ENCODE data around the gene FRYL. TPM values are rescaled to one million over a fixed set of nuclear protein-coding genes. Genes with fewer than 3 reads are reported as not detected.

The FRYL gene
- total and polyA plus RNA-seq, 2 of the 8 experiments (the other 6 are each of a cell fraction or from before 2014, with no cell fraction given) = 8.0 to 36.5 TPM

DNA sequence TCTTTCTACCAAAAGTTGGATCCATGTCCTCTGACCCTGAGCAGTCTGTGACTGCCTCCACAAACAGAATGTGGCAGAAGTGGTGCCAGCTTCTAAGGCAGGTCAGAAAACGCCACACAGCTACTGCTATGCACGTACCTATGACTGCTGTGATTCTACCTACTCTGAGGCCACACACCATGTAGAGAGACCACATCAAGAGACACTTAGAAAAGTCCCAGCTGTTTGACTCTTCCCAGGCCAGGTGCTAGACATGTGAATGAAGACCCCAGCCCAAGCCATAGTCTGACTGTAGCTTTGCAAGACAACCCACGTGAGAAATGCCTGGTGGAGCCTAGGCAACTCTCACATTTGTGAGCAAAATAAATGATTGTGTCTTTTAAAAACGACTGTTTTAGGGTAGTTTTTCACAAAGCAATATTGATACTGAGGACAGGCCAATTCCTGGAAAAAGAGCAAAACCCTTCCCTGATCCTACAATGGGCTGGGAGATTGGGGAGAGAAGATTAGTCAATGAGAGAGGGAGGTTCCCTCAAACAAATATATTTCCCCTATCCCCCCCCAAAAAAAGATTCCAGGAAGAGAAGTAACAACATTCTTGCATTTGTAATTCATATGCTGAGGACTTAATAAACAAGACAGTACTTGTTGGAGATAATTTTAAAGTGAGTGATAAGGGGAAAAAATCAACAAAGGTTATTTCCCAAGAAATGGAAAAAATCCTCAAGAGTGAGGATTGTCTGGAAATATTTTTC, 33.3 kb downstream of the FRYL start:
- H4K5ac ChIP-seq (ENCODE audit: insufficient read length, low read depth, low read length) = no peak overlapping the region
- FAIRE-seq = no peak
- H3K36me3 ChIP-seq (ENCODE audit: control insufficient read depth in 2 of 4, insufficient read depth in 4 of 4, low read length in 3 of 4) = no peaks in the 10 kb centered on the region

More for the DNA sequence above, 33.3 kb downstream of the FRYL start:
- ChIA-PET POLR2A (ENCODE audit: partially characterized antibody) (no interaction called here), CTCF (ENCODE audit: partially characterized antibody) (interaction anchor here (0.8 kb wide), 1 partner anchor 170 kb away, joined by 3 read pairs; no protein-coding TSS in a partner anchor)
- Histone ChIP-seq H3K4me3 (ENCODE audit: extremely low read depth in 1 of 4, insufficient read depth in 2 of 4, low read depth in 3 of 4, low read length in 4 of 4) (no peak overlapping the region), H4K91ac (replicated peaks; ENCODE audit: insufficient read length, low read length) (no peak overlapping the region), H2BK20ac (ENCODE audit: low read length) (no peak overlapping the region), H3K9ac (replicated peaks in 1 of 4; ENCODE audit: extremely low read depth in 1 of 4, low read depth in 3 of 4, low read length in 3 of 4) (no peak overlapping the region; a peak in 1 of 7 replicates), H4K8ac (ENCODE audit: extremely low read depth, insufficient read depth, low read length) (peak overlapping the region; percentile 0; the same call in 1 of the 2 replicates), H2BK5ac (ENCODE audit: low read depth, low read length) (peak overlapping the region; percentile 12; the same call in 1 of the 2 replicates), H3K14ac (ENCODE audit: insufficient read length) (no peak overlapping the region), H3K56ac (replicated peaks; ENCODE audit: insufficient read length, low read depth, low read length) (no peak overlapping the region), H2BK12ac (ENCODE audit: low read depth, low read length) (no peak overlapping the region), H2AFZ (ENCODE audit: low read length) (no peak overlapping the region), H3K4ac (replicated peaks; ENCODE audit: insufficient read length, low read depth, low read length) (no peak overlapping the region), H3K23me2 (ENCODE audit: low read depth, low read length) (no peaks in the 10 kb centered on the region), H3K9me3 (ENCODE audit: insufficient read depth in 2 of 2, low read depth in 1 of 2, low read length in 1 of 2) (no peaks in the 10 kb centered on the region), H3K4me2 (ENCODE audit: insufficient read depth in 1 of 2, low read depth in 2 of 2, low read length in 2 of 2) (no peak overlapping the region), H3K23ac (ENCODE audit: insufficient read length) (no peak overlapping the region), H2BK15ac (ENCODE audit: low read length) (no peak overlapping the region), H2BK120ac (replicated peaks; ENCODE audit: low read depth, low read length) (no peak overlapping the region), H3K79me1 (ENCODE audit: low read depth, low read length) (peaks cover 20% of the 10 kb centered on the region), H3K27ac (ENCODE audit: low read depth, low read length) (peak overlapping the region; percentile 6; the same call in 1 of the 2 replicates), H3K27me3 (replicated peaks in 1 of 4; ENCODE audit: control insufficient read depth in 3 of 4, extremely low read depth in 1 of 4, insufficient read depth in 3 of 4, low read length in 3 of 4) (no peaks in the 10 kb centered on the region), H4K20me1 (replicated peaks in 1 of 2; ENCODE audit: control insufficient read depth in 1 of 2, insufficient read depth in 2 of 2, low read length in 2 of 2) (peaks cover 6 to 9% of the 10 kb centered on the region in 2 experiments), H2AK5ac (ENCODE audit: low read depth, low read length) (peak overlapping the region; percentile 75; the same call in 1 of the 2 replicates), H3K4me1 (replicated peaks in 1 of 4; ENCODE audit: control insufficient read depth in 3 of 4, insufficient read depth in 4 of 4, low read length in 3 of 4) (peaks cover 0 to 9% (median 6%) of the 10 kb centered on the region in 4 experiments; a peak in 2 of 7 replicates), H3K18ac (ENCODE audit: extremely low read depth, low read length) (no peak overlapping the region), H3K79me2 (ENCODE audit: control insufficient read depth in 1 of 2, insufficient read depth in 2 of 2, low read length in 2 of 2) (peaks cover 0 to 88% of the 10 kb centered on the region in 2 experiments; a peak in 3 of 4 replicates)
- no peak for DNase-seq (ENCODE audit: low read depth in 1 of 2, low spot score in 2 of 2)
- WGBS, 2 experiments (ENCODE audit: extremely low coverage in 1 of 2, insufficient coverage in 1 of 2, insufficient read length in 1 of 2, insufficient replicate concordance in 2 of 2, low coverage in 1 of 2, low lambda C conversion rate in 2 of 2, missing lambda C conversion rate in 1 of 2) = 64% methylated on average over 4 of the region's 4 CpGs; no CpG with 5 or more reads in 1 of the 2 experiments
- TF ChIP-seq HDAC2 (IDR thresholded peaks at IDR 0.05; ENCODE audit: borderline replicate concordance in 1 of 2, low read depth in 2 of 2, low read length in 2 of 2) (no peak), CTBP2 (IDR thresholded peaks at IDR 0.05; ENCODE audit: borderline replicate concordance, insufficient read depth, insufficient read length, low read length) (no peak), SRF (IDR thresholded peaks at IDR 0.05; ENCODE audit: low read depth, low read length) (no peak), BACH1 (IDR thresholded peaks at IDR 0.05; ENCODE audit: low read length) (no peak), CREB1 (IDR thresholded peaks at IDR 0.05) (no peak)
- TF ChIP-seq, protein P1, sequence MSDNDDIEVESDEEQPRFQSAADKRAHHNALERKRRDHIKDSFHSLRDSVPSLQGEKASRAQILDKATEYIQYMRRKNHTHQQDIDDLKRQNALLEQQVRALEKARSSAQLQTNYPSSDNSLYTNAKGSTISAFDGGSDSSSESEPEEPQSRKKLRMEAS (IDR thresholded peaks at IDR 0.05) = no peak

All from H1 (cell line).